NCI-H146 treated with DMSO at 0.1 percent for 48 hours (cell line): ENCODE measurements around the gene F9.
"Not testable (repeated sequence)": the region's sequence is repeated elsewhere in the genome, so short reads cannot be mapped to it uniquely, and the experiment has no call there.

Experiments used
- DNase-seq: peaks from one replicate; lab custom pipeline; 2025; ENCODE audit not compliant: unreplicated experiment; lab: John Stamatoyannopoulos, UW

F9 gene

DNA sequence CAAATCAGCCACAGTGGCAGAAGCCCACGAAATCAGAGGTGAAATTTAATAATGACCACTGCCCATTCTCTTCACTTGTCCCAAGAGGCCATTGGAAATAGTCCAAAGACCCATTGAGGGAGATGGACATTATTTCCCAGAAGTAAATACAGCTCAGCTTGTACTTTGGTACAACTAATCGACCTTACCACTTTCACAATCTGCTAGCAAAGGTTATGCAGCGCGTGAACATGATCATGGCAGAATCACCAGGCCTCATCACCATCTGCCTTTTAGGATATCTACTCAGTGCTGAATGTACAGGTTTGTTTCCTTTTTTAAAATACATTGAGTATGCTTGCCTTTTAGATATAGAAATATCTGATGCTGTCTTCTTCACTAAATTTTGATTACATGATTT is at the start of gene F9:
TSS of gene F9 (plus strand) at position 190 of the 400 bp plus-strand sequence. CDS start at position 216, 26 bp downstream.
- no peak for DNase-seq

DNA sequence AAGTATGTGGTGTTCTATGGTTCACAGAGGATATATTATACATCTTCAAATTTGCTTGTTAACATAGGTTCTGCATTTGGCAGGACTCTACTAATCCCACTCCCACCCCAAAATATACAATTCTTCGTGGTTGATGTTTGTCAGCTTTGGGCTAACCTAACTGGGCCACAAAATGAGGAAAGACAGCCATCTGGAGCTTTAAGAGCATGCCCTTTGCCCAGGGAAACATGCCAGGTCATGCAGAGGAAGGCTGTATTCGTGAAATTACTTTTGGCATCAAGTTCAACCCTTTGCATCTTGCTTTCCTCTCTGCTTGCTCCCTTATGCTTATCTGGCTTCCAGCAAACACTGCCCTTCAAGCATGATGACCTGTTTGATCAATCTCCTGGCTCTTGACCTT is 46.8 kb upstream of the F9 start:
- no peak for DNase-seq

DNA sequence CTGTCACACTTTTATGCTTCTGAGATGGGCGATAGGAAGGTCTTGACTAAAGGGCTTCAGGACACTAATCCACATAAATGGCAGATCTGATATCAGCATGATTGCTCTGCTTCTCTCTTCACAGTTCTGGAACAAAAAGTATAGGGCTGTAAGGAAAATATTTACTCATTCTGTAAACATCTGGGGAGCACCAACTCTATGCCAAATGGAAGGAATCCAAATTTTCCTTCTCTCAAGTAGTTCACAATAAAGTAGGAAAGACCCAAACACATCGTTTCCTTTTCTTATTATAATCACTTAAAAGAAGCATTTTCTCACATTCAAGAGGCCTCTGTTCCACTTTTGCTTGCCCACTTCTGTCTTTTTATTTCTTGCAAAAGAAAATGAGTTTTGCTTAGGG is 45.9 kb upstream of the F9 start:
- no peak for DNase-seq

DNA sequence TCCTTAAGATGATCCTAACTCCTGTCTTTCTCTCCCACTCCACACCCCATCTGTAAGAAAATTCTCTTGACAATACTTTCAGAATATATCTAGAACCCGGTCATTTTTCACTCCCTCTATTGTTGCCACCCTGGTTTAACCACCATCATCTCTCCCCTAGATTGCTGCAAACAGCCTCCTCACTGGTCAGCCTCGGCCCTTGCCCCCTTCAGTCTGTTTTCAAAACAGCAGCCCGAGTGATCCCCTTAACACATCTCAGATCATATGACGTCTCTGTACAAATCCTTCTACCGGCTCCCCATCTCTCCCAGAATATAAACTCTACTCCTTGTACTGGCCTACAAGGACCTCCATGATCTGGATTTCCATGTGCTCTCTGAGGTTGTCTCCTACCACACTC is 35.2 kb upstream of the F9 start:
- no peak for DNase-seq

DNA sequence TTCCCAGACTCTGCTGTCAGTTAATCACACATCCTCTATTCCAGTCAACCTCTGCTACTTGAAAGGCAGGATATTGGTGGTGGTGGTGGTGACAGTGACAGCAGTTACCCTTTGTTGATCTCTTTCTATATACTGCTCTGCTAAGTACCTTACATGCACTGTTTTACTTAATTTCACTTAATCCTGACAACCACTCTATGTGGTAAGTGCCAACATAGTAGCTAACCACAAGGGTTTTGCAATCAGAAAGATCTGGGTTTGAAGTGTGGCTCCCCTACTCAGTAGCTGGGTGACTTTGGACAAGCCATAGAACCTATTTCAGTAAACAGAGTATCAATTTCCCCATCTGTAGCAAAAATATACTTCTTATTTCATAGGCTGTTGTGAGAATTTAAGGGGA is 24.2 kb upstream of the F9 start:
- no peak for DNase-seq

DNA sequence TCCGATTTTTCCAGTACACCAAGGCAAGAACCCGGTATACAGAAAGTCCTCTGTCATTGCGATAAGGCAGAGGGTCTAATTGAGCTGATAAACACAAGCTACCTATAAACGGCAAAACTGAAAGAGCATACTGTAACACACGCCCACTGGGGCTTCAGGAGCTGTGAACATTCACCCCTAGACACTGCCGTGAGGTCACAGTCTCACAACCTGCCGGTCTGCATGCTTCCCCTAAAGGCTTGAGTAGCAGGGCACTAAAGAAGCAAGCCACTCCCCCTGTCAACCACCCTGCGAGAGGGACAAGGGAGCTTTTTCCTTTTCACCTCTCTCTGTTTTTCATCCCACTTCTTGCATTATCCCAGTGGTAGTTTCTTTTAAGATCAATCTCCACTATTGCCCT is 22.4 kb upstream of the F9 start:
- DNase-seq = no peak

DNA sequence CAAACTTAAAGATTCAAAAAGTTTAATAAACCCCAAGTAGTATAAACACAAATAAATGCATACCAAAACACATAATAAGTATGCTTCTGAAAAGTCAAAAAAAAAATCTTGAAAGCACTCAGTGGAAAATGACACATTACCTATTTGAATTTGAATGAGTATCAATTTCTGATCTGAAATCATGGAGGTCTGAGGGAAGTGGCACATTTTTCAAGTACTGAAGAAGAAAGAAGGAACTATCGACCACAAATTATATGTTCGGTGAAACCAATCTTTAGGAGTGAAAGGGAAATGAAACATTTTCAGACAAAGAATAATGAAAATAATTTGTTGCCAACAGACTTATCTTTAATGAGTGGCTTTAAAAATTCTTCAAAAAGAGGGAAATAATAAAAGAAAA is 12.1 kb upstream of the F9 start:
- DNase-seq = no peak

DNA sequence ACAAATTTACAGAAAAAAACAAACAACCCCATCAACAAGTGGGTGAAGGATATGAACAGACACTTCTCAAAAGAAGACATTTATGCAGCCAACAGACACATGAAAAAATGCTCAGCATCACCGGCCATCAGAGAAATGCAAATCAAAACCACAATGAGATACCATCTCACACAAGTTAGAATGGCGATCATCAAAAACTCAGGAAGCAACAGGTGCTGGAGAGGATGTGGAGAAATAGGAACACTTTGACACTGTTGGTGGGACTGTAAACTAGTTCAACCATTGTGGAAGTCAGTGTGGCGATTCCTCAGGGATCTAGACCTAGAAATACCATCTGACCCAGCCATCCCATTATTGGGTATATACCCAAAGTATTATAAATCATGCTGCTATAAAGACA is 1.7 kb upstream of the F9 start:
- not testable (repeated sequence) for DNase-seq

DNA sequence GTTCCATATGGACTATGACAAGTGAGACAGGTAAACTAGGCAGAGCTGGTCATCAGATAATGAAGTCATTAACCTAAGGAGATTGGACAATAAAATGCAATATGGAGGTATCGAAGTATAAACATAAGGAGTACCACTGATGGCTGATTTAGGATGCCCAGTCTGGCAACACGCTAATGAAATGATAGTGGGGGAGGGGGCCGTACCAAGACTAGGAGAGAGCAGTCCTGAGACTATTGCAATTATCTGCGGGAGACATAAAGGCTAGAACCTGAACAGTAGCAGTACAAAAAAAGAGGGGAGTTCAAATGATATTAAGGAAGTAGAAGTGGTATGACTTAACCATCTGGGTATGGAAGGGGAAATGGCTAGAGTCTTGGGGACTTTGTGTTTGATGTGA is 2.3 kb downstream of the F9 start:
- no peak for DNase-seq

DNA sequence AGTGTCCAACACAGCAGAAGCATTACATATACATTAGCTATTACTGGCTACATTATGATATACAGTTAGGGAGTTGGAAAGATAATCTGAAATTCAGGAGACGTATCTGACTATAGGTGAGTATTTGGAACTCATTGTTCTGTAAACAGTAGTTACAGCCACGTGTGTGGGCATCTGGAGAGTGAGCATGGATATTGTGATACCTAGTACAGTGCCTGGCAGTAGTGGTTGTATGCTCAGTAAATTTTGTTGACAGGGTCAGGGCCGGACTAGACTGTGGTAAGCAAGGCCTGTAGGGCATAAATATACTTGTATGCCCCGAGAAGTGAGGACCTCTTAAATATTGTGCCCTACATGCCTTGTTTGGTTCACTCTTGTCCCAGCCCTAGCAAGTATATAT is 2.9 kb downstream of the F9 start:
- DNase-seq = no peak

DNA sequence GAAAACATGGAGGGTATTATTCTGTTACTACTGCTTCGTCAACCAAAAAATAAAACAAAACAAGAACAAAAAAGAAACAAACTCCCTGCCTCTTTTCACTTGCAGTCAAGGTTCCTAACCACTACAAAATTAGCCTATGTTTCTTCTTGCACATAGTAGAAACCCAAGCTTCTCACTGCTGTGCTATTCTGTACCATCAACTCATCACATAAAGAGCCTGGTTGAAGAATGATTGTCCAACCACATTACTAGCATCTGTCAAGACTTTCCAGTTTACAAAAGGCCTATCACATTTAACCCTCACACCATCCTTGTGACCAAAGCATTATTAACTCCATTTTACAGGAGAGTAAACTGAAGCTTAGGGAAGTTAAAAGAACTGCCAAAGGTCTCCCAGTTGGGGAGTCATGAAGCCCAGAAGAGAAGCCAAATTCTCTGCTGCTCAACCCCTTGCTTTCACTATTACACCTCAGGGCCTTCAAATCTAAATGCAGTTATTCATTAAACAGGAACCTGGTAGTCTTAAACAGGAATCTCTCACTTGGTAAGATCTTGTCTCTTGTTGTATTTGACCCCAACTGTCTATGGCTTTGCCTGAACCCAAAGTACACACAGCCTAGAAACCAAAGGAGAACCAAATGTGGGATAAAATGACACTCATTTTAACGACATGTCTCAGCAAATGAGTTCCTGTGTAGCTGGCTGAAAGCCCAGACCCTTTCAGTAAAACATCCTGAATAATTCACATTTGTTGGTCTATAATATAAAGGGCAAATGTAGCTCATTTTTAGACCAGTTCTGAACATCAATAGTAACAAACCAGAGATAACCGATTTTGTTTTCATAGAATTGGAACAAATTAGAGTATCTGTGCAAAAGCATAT is 8.6 kb downstream of the F9 start:
- DNase-seq = no peak

DNA sequence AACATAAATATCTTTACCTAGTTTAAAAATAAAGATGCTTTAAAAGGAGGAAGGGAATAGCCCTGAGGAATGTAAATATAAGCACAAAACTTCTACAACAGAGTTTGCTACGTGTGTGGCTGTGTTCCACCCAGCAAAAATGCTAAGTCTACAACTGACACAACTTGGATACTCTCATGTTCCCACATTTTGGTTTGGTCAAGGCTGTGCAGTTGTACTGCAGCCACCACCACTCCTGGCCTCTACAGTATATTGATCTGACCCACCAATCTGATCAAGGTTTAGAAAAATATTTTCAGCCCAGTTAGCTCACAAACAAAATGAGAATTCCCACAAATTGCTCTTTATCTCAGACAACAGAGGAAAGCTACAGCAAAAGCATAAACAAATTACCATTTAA is 12.1 kb downstream of the F9 start:
- DNase-seq = no peak

DNA sequence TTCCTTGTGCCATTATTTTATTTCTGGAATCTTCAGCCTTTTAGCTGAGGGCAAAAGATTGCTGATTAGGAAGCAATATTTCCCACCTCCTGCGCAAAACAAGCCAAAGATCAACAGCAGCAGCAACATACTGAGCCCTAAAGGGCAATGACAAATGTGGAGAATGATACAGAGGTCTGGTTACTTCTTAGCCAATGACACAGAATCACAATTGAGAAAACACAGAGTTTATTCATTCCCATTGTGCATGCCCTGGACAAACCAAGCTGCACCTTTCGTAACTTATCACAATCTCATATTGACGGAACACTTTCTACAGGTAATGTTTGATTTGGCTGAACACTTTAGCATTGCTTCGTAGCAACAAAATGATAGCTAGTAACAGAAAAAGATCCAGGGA is 13.4 kb downstream of the F9 start:
- DNase-seq = no peak

DNA sequence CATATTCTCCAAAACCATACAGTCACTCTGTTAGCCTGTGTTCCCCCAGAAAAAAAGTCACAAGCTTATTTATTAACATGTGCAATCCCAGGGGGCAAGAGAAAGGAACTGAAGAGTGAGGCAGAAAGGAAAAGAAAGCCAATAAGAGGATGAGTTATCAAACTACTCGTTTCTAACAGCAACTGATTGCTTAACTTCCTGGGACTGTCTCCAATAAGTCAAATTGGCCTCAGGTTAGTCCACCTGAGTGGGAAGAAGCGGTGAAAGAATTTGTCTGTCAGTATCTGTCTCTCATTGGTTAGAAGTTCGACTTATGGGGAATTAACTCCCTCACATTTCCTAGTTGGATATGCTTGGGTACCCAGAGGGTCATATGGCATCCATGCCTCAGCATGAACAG is 14.1 kb downstream of the F9 start:
- no peak for DNase-seq

DNA sequence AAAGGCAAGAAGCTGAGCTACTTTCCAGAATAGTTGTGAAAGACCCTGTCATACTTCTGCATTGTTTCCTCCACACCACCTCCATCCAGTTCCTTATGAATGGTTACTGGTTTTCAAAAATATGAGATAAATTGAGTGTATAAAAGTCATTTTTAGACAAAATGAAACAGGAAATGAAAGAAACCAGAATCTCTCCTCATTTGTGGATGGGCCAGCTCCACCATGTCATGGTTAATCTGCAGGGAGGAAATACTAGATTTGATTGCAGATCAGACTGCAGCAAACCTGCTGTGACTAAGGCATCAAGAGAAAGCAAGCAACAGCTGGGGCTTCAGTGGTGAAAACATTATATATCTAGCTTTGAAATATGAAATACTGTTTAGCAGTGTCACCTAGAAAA is 23.8 kb downstream of the F9 start:
- DNase-seq = no peak

DNA sequence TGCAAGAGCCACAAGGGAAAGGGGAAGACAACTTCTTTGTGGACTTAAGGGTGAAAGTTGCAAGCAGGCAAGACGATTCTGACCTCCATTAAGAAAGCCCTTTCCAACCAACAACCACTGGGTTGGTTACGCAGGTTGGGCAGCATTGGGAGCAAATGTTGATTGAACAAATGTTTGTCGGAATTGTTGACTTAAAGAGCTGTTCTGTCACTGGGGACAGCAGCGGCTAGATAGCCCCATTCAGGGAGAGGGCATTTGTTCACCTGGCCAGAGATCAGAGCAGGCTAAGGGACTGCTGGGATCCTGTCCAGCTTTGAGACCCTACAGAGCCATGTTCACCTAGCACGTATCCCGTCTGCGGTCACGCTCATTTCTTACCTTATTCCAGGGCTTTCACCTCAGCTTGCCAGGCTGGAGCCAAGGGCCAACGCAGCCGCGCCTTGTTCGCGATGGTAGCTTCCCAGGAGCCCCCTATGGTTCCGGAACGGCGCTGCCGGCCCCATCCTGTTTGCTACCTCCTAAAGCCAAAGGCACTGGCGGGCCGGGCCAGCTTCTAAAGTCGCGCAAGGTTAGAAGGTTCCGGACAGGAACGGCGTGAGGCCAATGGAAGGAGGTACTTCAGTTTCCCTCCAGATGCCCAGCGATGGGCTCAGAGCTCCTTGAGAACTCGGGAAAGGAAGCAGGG is 24.6 kb downstream of the F9 start:
- no peak for DNase-seq

DNA sequence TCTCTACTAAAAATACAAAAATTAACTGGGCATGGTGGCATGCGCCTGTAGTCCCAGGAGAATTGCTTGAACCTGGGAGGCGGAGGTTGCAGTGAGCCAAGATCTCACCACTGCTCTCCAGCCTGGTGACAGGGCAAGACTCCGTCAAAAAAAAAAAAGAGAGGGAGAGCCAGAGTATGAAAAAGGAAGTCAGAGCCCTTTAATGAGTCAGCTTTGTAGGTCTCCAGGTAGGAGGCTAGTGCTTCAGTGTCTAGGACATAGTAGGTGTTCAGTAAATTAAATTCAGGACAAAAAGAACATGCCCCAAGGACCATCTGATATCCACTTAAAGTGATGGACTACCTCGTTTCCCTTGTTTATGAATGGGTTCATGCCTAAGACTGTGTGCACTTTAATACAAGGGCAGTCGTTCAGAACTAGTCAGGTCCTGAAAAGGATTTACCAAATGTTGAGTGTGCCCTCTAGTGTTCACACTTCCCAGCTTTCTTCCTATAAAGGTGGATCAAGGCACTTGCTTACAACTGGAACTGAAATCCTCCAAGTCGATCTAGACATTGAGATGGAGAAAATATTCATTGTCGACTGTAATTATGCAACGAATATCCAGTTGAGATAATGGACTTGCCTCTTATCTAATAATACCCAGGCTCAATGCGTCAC is 29.0 kb downstream of the F9 start:
- DNase-seq = no peak

DNA sequence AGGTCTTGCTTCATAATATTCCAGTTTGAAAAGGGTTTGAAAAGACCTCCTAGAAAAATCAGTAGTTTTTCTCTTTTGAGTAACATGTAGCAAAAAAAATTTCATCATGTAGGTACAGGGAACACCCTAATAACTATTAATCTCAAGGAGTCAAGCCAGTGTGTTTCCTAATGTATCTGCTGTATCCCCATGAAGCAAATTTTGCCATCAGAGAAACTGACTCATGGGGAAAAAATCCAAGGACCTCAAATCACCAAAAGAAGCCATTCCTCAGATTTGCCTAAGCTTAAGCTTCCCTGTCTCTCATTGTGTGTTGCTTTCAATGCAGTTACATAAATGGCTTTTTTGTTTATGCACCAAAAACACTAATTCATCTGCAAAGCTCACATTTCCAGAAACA is 29.7 kb downstream of the F9 start:
- DNase-seq = no peak

DNA sequence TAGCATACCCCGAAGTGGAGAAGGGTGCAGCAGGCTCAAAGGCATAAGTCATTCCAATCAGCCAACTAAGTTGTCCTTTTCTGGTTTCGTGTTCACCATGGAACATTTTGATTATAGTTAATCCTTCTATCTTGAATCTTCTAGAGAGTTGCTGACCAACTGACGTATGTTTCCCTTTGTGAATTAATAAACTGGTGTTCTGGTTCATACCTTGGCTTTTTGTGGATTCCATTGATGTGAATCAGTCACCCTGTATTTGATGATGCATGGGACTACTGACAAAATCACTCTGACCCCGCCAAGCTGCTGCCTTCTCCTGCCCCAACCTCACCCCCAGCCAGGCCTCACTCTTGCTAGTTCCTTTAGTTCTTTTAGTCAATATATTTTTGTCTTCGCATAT is 32.7 kb downstream of the F9 start:
- no peak for DNase-seq

DNA sequence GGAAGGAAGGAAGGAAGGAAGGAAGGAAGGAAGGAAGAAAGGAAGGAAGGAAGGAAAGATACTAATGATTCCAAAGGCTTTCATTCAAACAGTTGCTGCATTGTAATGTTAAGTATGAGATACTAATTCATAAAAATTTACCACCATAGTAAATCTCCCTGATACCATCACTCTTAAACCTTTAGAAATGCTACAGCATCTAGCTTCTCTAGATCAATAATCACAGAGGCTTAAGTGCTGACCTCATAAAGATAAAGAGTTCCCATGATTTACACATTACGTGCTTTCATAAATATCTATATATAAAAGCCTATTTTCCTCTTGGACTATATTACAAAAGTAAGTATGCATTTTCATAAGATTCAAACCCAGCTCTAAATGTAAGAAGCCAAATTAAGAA is 36.4 kb downstream of the F9 start:
- no peak for DNase-seq

DNA sequence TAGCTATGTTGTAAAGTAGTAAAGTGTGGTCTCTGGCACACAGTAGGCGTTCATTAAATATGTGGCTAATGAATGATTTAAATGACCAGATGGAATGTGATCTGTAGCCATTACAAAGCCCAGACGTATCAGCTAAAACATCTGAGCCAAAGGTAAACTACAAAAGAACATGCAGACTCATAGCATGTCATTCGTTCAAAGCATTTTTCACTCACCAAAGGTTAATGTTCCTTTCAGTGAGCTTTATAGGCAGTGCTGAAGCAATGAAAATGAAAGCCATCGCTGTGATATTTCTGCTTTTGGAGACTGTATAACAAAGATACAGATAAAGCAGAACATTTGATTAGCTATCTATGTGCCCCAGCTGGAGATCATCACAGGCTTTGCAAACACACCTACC is 50.5 kb downstream of the F9 start:
- DNase-seq = no peak

DNA sequence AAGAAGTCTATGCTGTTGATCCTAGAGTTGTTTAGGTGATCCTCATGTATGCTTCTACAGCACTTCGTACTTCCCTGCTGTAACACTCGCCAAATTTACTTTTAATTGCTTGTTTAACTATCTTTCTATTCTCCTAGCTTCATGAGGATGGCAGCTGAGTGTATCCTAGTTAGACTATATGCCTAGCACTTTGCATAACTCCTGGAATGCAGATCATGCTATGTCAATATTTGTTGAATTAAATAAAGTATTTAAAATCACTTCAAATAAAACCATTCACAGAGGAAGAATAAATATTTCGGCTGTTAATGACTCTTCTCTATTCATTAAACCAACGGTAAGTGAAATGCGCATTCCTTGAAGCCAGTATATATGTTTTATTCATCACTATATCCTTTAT is 55.1 kb downstream of the F9 start:
- DNase-seq = no peak
